HG03095 (cell line): ENCODE measurements around the gene VPS37D.
"Not testable (repeated sequence)": the region's sequence is repeated elsewhere in the genome, so short reads cannot be mapped to it uniquely, and the experiment has no call there.

ENCODE experiments used
- ATAC-seq: cut with Tn5 transposase; IDR thresholded peaks from one replicate; pipeline ENCODE4 v1.9.1; 2021; ENCODE audit warnings: moderate library complexity; ENCODE audit not compliant: unreplicated experiment

VPS37D gene

GRCh38 chr7:73667344-73668102 lies at the start of gene VPS37D:
VPS37D (plus strand) TSS chr7:73667831; CDS start chr7:73667959, 128 bp downstream.
- ATAC-seq = peak; percentile 93

DNA sequence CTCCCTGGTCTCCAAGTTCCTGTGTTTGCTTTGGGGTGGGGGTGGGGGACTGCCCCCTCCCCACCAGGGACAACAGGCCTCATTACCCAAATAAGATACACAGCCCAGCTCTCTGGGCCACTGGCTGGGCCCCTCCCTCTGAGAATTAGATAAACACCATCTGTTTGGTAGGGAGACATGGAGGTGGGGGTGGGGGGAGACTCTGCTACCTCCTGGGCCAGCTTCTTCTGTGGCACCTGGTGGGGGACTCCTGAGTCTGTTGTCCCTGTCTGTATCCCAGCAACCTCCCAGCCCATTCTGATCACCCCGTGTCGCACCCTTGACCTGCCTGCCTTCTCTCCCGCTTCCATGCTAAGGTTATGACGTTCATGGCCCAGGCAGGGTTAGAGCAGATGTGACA lies 49.1 kb upstream of the VPS37D start:
- no peak for ATAC-seq

DNA sequence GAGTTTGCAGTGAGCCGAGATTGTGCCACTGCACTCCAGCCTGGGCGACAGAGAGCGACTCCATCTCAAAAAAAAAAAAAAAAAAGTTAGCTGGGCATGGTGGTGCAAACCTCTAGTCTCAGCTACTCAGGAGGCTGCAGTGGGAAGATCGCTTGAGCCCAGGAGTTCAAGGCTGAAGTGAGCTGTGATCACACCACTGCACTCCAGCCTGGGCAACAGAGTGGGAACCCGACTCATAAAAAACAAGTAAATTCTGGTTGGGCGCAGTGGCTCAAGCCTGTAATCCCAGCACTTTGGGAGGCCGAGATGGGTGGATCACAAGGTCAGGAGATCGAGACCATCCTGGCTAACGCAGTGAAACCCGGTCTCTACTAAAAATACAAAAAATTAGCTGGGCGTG lies 48.2 kb upstream of the VPS37D start:
- ATAC-seq = not testable (repeated sequence)

- ATAC-seq = no peak
These were observed 46.2 kb upstream of the VPS37D start for GRCh38 chr7:73621168-73622063.

- no peak for ATAC-seq
These were observed 45.1 kb upstream of the VPS37D start for GRCh38 chr7:73622527-73622908.

- ATAC-seq = no peak
These were observed 44.5 kb upstream of the VPS37D start for GRCh38 chr7:73622909-73623797.

DNA sequence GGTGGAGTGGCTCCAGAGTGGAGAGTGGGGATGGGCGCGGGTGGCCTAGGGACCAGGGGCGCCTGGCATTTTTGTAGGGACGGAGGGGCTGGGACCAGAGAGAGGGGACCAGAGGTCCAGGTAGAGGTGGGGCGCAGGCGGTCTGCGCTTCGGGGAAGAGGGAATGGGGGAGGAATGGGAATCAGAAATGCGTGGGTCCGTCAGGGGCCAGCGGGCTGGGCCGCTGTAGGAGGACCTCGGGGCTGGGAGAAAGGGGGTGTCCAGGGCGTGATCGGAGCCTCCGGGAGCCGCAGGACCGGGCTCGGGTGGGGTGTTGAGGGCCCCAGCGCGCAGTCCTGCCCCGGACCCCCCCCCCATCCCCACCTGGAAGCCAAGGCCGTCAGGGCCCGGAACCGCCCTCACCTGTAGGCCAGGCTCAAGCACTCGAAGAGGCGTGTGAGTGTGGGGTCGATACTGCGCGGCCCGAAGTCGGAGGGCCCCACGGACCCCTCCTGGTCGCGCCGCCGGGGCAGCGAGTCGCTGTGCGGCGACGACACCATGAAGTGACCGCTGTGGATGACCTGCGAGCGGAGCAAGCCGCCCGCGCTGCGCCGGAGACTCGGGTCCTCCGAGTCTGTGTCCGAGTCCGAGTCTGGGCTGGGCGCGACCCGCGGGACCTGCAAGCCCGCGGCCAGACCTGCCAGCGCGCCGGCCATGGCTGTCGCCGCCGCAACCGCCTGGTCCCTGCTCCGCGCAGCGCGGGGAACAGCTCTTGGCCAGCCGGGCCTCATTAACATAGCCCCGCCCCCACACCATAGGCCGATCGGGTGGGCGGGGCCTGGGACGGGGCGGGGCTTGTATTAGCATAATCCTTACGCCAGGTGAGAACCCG lies 43.6 kb upstream of the VPS37D start, which contains the start of gene MLXIPL:
MLXIPL (minus strand) TSS at position 725 of the 871 bp plus-strand sequence; CDS start at position 695, 30 bp downstream.
- ATAC-seq = no peak

GRCh38 chr7:73624669-73625001 lies 43.0 kb upstream of the VPS37D start:
- no peak for ATAC-seq

DNA sequence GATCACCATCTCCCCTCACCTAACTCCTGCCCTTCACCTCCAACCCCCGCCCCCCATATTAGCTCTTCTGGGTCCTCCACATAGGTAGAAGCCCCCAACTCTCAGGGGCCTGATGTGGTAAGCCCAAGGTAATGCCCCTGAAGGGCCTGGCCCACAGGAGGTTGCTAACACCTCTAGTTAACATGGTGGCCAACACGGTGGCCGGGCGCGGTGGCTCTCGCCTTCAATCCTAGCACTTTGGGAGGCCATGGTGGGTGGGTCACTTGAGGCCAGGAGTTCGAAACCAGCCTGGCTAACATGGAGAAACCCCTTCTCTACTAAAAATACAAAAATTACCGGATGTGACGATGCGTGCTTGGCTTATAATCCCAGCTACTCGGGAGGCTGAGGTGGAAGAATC lies 42.4 kb upstream of the VPS37D start:
- ATAC-seq = no peak

DNA sequence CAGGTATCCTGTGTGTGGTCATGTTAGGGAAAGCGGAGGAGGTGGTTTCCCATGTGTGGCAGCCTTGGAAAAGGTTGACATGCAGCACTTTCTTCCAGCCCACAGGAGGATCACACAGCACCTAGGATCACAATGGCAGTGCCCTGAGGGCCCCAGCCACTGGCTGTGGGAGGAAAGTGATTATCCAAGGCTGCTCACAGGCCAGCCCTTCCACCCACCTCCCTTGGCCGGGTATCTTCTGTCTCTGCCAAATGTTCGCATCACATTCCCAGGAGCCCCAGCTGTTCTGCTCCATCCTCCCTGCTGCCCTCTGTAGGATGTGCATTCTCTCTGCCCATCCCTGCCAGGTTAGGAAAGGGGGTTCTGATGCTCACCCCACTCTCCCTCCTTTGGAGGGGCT lies 40.8 kb upstream of the VPS37D start:
- no peak for ATAC-seq

GRCh38 chr7:73628504-73628903 lies 39.1 kb upstream of the VPS37D start:
- ATAC-seq = no peak

DNA sequence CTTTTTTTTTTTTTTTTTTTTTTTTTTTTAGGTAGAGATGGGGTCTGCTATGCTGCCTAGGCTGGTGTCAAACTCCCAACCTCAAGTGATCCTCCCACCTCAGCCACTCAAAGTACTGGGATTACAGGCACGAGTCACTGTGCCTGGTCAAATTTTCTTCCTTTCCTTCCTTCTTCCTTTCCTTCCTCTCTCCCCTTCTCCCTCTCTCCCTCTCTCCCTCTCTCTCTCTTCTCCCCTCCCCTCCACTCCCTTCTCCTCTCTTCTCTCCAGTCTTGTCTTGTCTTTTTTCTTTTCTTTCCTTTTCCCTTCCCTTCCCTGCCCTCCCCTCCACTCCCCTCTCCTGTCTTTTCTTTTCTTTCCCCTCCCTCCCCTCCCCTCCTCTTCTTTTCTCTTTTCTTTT lies 36.1 kb upstream of the VPS37D start:
- ATAC-seq = no peak

GRCh38 chr7:73633323-73633722 lies 34.3 kb upstream of the VPS37D start:
- no peak for ATAC-seq

GRCh38 chr7:73633844-73634243 lies 33.8 kb upstream of the VPS37D start:
- ATAC-seq = no peak

DNA sequence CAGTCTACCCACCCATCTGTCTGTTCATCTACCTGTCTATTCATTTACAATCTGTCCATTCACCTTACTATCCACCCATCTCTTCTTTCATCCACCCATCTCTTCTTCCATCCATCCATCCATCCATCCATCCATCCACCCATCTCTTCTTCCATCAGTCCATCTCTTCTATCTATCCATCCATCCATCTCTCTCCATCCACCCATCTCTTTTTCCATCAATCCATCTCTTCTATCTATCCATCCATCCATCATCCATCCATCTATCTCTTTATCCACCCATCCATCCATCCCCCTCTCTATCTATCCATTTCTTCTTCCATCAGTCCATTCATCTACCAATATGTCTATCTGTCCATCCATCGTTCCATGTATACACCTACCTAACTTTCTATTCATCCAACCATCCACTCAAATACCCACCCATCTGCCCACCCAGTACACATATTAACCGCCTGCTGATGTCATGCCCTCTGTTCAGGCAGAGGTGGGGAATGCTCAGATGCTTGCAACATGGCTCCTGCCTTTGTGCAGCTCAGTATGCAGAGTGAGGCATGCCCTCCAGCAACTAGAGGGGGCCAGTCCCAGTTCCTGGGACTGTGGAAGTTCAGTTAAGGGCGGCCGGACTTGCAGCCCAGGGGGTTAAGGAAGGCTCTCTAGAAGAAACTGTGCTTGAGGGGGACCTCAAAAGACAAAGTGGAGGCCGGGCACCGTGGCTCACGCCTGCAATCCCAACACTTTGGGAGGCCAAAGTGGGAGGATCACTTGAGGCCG lies 32.0 kb upstream of the VPS37D start:
- no peak for ATAC-seq

- no peak for ATAC-seq
These were observed 28.7 kb upstream of the VPS37D start for GRCh38 chr7:73638911-73639310.

DNA sequence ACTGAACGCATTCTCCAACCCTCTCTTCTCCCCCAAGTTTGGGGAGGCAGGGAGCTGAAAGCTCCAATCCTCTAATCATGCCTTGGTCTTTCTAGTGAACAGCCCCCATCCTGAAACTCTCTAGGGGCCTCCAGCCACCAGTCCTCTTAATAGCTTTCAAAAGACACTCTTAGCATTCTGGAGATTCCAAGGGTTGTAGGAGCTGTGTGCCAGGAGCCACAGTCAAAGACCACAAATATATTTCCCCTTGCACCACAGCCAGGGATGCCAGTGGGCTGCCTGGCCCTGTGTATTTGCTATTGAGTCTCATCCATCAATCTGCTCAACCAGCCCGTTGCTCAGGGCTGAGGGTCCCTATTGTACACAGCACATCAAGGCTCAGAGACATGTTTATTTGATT lies 24.8 kb upstream of the VPS37D start:
- no peak for ATAC-seq

- ATAC-seq = no peak
These were observed 22.8 kb upstream of the VPS37D start for GRCh38 chr7:73644688-73645286.

DNA sequence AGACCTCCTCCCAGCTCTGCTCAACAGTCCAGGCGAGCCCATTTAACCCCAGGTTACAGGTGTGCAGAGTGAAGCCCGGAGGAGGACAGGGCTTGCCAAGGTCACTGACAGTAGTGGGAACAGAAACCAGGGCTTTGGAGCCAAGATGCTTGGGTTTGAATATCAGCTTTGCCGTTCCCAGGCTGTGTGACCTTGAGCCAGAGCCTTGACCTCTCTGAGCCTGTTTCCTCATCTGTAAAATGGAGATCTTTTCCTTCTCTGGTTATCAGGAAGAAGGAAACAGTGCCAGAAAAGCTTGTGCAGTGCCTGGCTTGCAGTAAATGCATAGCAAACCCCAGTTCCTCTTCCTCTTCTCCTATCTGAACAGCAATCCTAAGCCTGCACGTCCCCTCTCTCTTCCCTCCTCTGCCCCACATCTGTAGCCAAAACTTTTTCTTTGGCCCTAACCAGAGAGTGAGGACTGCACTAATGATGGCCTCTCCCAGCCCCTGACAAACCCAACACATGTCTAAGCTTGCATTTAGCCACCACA lies 21.9 kb upstream of the VPS37D start:
- ATAC-seq = no peak
